T-helper 2 cell treated with Interferon-gamma antibody and Interleukin-4, amounts not matched to agents 5 μg/mL and 100 μg/mL, for 36 hours (primary cell): Measurements from ENCODE around the gene SRRM3.
"Not testable (repeated sequence)": the region's sequence is repeated elsewhere in the genome, so short reads cannot be mapped to it uniquely, and the experiment has no call there.

ENCODE experiments used
- DNase-seq: peaks from one replicate; pipeline ENCODE4 v3.0.0; 2021; ENCODE audit warnings: low spot score
- H3K27ac Mint-ChIP-seq: one replicate; pipeline ENCODE4 v1.8.0; 2021; ENCODE audit warnings: mild to moderate bottlenecking, mixed read lengths
- H3K27me3 Mint-ChIP-seq: one replicate; pipeline ENCODE4 v1.8.0; 2021; ENCODE audit warnings: low read depth, mixed read lengths
- H3K36me3 Mint-ChIP-seq: one replicate; pipeline ENCODE4 v1.8.0; 2021; ENCODE audit warnings: low read depth, mixed read lengths
- H3K4me1 Mint-ChIP-seq: one replicate; pipeline ENCODE4 v1.8.0; 2021; ENCODE audit warnings: low read depth, mixed read lengths
- H3K4me3 Mint-ChIP-seq: one replicate; pipeline ENCODE4 v1.8.0; 2022; ENCODE audit warnings: mild to moderate bottlenecking, moderate library complexity, mixed read lengths
- H3K9me3 Mint-ChIP-seq: one replicate; pipeline ENCODE4 v1.8.0; 2021; ENCODE audit warnings: mixed read lengths

The SRRM3 gene

DNA sequence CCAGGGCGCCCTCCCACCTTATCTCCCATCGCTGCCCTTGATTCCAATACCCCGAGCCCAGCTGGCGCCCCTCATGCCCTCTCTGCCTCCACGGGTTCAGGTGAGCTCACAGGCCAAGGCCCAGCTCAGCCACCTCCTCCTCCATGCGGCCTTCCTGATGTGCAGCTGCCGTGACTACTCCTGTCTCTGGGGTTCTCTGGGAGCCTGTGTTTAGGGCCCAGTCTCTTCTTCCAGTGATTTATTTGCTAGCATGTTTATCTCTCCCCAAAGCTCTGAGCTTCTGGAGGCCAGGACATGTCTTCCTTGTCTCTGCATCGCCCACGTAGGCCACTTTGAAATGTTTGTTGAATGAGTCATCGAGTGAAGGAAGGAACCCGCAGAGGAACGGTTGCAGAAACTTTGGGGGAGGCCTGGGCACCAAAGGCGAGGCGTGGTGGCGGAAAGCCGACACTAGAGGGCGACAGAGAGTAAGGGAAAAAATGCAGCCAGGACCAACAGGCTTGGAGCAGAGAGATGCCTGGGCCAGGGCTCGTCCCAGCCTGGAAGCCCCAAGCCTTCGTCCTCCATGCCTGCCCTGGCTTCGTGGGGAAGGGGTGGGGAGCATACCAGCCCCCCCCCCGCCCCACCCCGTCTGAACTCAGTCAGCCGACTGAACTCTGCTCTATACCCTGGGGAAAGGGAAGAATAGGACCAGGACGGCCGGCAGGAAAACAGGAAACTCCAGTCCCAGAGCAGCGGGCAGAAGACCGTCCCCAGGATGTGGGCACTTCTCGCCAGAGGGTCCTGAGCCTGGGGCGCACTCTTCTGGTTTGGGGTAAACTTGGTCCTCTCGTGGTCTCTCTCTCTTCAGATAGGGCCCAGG, 89.9 kb downstream of the SRRM3 start:
- Mint-ChIP-seq H3K27ac (peak overlapping the region; percentile 84), H3K9me3 (no peaks in the 10 kb centered on the region), H3K4me3 (peak overlapping the region; percentile 29), H3K4me1 (peaks cover 6% of the 10 kb centered on the region), H3K27me3 (no peaks in the 10 kb centered on the region), H3K36me3 (no peaks in the 10 kb centered on the region)
- peak; percentile 91 for DNase-seq

DNA sequence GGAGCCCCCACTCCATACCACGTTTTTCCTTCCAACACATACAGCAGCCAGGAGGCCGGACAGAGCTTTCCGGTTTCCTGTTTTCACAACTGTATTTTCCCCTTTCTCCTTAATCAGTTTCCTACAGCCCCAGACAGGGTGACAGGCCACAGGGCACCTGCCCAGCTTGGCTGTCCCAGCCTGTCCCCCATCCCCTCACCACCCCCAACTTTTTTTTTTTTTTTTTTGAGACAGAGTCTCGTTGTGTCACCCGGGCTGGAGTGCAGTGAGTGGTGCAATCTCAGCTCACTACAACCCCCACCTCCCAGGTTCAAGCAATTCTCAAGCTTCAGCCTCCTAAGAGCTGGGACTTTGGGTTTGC, 90.5 kb downstream of the SRRM3 start:
- Mint-ChIP-seq H3K27me3 (peaks cover 2% of the 10 kb centered on the region), H3K4me1 (peaks cover 6% of the 10 kb centered on the region), H3K4me3 (no peak overlapping the region), H3K9me3 (no peaks in the 10 kb centered on the region), H3K36me3 (no peaks in the 10 kb centered on the region), H3K27ac (no peak overlapping the region)
- no peak for DNase-seq

DNA sequence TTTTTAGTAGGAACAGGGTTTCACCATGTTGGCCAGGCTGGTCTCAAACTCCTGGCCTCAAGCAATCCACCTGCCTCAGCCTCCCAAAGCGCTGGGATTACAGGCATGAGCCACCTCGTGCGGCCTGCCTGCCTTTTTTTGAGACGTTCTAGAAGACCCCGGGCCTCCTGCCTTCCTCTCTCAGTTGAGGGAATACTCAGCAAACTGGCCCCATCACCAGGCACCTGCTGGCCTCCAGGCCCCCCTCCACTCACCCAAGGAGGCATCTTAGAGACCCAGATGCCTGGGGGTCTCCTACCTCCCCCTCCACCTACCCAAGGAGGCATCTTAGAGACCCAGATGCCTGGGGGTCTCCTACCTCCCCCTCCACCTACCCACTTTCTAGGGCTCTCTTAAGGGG, 91.2 kb downstream of the SRRM3 start:
- not testable (repeated sequence) for H3K4me3 Mint-ChIP-seq, DNase-seq, H3K27ac Mint-ChIP-seq, H3K4me1 Mint-ChIP-seq, H3K27me3 Mint-ChIP-seq, H3K36me3 Mint-ChIP-seq, H3K9me3 Mint-ChIP-seq

DNA sequence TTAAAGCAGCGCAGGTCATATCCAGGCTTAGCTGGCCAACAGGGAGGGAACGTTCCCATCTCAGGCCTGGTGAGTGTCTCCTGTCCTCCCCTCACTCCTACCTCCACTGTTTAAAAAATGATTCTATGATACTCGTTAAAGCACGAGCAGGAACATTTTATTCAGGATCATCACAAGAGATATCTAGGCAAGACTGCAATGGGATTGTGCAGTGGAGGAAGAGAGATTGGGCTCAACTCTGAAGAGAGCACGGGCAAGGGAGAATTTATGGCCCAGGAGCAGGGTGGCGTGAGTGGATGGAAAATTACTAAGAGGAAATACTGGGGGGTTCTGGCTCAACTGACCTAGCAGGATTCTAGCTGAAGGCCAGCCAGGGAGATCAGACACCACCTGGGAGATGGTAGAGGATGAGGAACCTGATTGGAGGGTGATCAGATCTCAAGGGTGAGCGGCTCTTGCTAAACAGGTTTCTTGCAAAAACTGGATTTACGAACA, 91.8 kb downstream of the SRRM3 start:
- Mint-ChIP-seq H3K36me3 (no peaks in the 10 kb centered on the region), H3K4me1 (peaks cover 6% of the 10 kb centered on the region), H3K27me3 (peaks cover 2% of the 10 kb centered on the region), H3K9me3 (no peaks in the 10 kb centered on the region), H3K27ac (no peak overlapping the region), H3K4me3 (no peak overlapping the region)
- DNase-seq, result no peak

DNA sequence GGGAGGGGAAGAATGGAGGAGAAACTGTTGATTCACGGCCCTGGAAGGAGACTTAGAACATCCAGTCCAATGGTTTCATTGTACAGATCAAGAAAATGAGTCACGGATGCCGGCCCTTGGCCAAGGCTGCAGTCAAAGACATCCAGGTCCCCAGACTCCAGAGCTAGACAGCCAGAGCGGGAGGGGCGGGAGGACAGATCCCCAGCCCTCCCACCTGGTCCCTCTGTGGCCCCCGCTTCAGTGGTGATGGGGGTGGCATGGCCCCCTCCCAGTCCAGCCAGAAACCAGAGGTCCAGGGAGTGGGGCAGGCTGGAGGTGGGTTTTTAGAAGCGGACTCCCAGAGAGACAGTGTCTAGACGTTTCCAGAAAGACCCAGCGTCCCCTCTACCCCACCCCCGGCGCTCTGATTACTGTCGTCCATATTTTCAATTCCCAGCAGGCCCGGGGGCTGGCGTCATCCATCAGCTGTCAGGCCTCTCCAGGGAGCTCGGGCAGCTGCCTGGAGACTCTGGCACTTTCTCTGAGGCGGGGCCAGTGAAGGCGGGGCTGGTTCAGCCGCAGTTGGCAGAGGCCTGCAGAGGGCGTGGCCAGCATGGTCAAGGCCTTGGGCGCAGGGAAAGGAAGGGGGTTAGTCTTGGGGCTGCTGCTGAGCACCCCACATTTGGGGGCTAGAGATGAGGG, 92.8 kb downstream of the SRRM3 start:
- H3K36me3 Mint-ChIP-seq, result no peaks in the 10 kb centered on the region
- no peaks in the 10 kb centered on the region for H3K9me3 Mint-ChIP-seq
- H3K27ac Mint-ChIP-seq, result no peak overlapping the region
- peaks cover 6% of the 10 kb centered on the region for H3K4me1 Mint-ChIP-seq
- no peak overlapping the region for H3K4me3 Mint-ChIP-seq
- no peak for DNase-seq
- peaks cover 2% of the 10 kb centered on the region for H3K27me3 Mint-ChIP-seq

DNA sequence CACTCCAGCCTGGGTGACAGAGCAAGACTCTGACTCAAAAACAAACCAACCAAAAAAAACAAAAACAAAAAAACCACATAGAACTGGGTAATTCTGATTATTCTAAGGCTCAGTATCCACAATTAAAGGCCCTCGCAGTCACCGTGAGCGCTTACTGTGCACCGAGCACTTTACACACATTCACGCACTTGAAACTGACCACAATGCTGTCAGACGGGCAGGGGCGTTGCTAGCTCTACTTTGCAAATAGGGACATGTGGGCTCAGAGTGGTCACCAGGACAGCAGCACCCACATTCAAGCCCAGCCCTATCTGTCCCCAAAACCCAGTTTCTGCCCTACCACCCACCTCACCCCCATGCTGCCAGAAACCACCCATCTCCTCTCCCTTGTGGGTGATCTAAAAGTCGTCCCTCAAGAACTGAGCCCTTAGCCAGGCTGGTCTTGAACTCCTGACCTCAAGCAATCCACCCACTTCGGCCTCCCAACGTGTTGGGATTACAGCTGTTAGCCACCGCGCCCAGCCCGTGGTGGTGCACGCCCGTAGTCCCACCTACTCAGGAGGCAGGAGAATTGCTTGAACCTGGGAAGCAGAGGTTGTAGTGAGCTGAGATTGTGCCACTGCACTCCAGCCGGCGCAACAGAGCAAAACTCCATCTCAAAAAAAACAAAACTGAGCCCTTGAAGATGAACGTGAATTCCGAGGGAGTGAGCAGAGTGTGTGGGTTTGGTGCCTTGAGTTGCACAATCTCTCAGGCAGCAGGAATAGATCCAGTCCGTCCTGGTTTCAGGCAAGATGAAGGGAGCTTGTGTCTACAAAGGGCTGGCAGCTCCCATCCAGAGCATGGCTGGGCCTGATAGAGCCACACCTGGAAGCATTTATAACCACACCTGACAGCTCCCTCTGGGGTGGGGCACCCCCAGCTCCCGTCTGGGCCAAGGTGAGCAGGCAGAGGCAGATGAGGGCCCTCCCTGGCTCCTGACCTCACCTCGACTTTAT, 95.3 kb downstream of the SRRM3 start:
- no peaks in the 10 kb centered on the region for H3K9me3 Mint-ChIP-seq
- peaks cover 1% of the 10 kb centered on the region for H3K4me1 Mint-ChIP-seq
- no peaks in the 10 kb centered on the region for H3K36me3 Mint-ChIP-seq
- H3K27me3 Mint-ChIP-seq, result peaks cover 4% of the 10 kb centered on the region
- no peak overlapping the region for H3K27ac Mint-ChIP-seq
- no peak for DNase-seq
- H3K4me3 Mint-ChIP-seq, result no peak overlapping the region

DNA sequence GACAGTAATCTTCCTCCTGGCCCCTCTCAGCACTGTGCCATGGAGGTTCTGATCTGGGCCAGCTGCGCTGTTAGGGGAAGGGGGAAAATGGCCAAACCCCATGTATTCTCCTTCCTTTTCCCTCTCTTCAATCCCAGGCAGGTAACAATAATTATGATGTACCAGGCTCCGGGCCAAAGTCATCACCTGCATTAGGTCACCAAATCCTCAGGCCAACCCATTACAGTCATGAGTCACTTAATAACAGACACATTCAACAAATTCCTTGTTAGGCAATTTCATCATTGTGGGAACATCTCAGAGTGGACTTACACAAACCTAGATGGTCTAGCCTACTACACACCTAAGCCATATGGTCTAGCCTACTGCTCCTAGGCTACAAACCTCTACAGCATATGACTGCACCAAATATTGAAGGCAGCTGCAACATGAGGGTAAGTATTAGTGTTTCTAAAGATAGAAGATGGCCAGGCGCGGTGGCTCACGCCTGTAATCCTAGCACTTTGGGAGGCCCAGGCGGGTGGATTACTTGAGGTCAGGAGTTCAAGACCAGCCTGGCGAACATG, 98.6 kb downstream of the SRRM3 start:
- no peak overlapping the region for H3K27ac Mint-ChIP-seq
- no peak for DNase-seq
- no peaks in the 10 kb centered on the region for H3K9me3 Mint-ChIP-seq
- peaks cover 8% of the 10 kb centered on the region for H3K27me3 Mint-ChIP-seq
- peaks cover 9% of the 10 kb centered on the region for H3K4me1 Mint-ChIP-seq
- no peak overlapping the region for H3K4me3 Mint-ChIP-seq
- H3K36me3 Mint-ChIP-seq, result peaks cover 2% of the 10 kb centered on the region

DNA sequence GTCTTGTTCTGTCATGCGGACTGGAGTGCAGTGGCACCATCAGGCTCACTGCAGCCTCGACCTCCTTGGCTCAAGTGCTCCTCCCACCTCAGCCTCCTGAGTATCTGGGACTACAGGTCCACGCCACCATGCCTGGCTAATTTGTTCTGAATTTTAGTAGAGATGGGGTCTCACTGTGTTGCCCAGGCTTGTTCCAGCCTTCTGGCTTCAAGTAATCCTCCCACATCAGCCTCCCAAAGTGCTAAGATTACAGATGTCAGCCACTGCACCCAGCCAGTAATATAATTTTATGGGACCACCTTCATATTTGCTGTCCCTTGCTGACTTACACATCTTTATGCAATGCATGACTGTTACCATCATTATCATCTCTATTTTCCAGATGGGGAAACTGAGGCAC, 99.3 kb downstream of the SRRM3 start:
- no peaks in the 10 kb centered on the region for H3K9me3 Mint-ChIP-seq
- no peak overlapping the region for H3K4me3 Mint-ChIP-seq

DNA sequence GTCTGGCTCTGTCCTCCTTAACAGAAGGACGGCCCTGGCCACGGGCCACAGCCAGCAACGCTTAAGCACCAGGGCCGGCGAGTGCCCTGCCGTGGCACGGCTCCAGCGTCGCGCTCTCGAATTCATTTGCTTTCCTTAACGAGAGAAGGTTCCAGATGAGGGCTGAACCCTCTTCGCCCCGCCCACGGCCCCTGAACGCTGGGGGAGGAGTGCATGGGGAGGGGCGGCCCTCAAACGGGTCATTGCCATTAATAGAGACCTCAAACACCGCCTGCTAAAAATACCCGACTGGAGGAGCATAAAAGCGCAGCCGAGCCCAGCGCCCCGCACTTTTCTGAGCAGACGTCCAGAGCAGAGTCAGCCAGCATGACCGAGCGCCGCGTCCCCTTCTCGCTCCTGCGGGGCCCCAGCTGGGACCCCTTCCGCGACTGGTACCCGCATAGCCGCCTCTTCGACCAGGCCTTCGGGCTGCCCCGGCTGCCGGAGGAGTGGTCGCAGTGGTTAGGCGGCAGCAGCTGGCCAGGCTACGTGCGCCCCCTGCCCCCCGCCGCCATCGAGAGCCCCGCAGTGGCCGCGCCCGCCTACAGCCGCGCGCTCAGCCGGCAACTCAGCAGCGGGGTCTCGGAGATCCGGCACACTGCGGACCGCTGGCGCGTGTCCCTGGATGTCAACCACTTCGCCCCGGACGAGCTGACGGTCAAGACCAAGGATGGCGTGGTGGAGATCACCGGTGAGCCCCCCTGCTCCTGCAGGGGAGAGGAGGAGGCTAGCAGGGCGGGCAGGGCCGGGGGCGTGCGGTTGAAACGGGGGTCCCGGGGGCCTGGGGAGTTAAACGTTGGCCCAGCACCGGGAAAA, 100.9 kb downstream of the SRRM3 start, which contains the start of gene HSPB1:
HSPB1 (plus strand) TSS at position 327 of the 855 bp plus-strand sequence; CDS start at position 367, 40 bp downstream.
- no peaks in the 10 kb centered on the region for H3K9me3 Mint-ChIP-seq

More for the DNA sequence above, 99.3 kb downstream of the SRRM3 start:
- H3K27me3 Mint-ChIP-seq, result peaks cover 8% of the 10 kb centered on the region
- no peak overlapping the region for H3K27ac Mint-ChIP-seq
- H3K36me3 Mint-ChIP-seq, result peaks cover 2% of the 10 kb centered on the region
- no peak for DNase-seq
- H3K4me1 Mint-ChIP-seq, result peaks cover 9% of the 10 kb centered on the region

DNA sequence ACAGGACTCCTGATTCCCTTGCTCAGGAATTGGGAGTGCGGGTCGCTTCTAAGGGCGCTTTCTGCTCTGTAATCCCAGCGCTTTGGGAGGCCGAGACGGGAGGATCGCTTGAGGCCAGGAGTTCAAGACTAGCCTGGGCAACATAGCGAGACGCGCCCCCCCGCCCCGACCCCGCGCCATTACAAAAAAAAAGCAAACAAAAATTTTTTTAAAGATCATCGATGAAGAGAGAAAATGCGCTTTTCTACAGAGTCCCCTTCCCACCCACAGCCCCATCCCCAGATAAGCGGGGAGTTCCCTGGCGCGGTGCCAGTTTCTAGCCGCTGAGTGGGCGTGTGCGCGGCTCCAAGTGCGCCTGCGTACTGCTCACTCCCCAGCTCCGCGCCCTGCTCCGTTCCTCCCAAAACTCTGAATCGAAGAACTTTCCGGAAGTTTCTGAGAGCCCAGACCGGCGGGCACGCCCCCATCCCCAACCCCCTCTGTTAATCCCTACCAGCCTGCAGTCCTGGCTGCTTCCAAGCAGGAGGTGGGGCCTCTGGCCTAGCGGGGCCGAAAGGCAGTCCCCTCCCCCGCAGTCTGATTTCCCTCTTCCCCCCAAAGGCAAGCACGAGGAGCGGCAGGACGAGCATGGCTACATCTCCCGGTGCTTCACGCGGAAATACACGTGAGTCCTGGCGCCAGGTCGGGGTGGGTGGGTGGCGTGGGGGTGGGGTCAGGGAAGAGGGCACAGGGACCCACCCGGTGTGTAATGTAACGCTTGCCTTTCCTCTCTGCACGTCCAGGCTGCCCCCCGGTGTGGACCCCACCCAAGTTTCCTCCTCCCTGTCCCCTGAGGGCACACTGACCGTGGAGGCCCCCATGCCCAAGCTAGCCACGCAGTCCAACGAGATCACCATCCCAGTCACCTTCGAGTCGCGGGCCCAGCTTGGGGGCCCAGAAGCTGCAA, 101.8 kb downstream of the SRRM3 start:
- DNase-seq, result peak; percentile 79
- Mint-ChIP-seq H3K9me3 (no peaks in the 10 kb centered on the region), H3K4me3 (peak overlapping the region; percentile 93), H3K4me1 (peaks cover 9% of the 10 kb centered on the region), H3K27me3 (peaks cover 6% of the 10 kb centered on the region), H3K27ac (peak overlapping the region; percentile 81), H3K36me3 (peaks cover 2% of the 10 kb centered on the region)

More for the DNA sequence above, 100.9 kb downstream of the SRRM3 start, which contains the start of gene HSPB1:
- Mint-ChIP-seq H3K4me3 (peak within 1 kb of the TSS; percentile 93), H3K27ac (peak within 1 kb of the TSS; percentile 81), H3K36me3 (peaks cover 2% of the 10 kb centered on the region), H3K27me3 (peaks cover 6% of the 10 kb centered on the region), H3K4me1 (peaks cover 9% of the 10 kb centered on the region)
- DNase-seq, result peak; percentile 63

DNA sequence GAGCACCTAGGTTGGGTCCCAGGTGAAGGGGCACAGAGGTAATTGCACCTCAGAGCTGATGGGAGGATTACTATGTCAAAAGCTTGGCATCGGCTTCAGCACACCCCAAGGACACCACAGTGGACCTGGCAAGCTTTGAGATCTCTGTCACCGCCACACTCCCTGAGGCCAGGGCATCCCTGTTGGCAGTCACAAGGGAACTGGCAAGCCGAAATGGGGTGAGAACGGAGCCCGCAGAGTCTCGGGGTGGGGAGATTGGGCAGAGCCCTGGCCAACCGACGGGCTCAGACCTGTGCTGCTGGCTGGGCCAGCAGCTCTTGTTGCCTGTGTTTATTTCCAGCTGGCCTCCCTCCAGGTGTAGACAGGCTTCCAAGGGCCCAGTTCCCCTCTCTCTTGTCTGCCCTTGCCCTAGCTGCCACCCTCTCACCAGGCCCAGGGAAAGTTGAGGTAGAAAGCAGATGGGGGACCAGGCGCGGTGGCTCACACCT, 103.2 kb downstream of the SRRM3 start:
- no peak for DNase-seq

More for the DNA sequence above, 103.2 kb downstream of the SRRM3 start:
- Mint-ChIP-seq H3K36me3 (peaks cover 2% of the 10 kb centered on the region), H3K4me3 (no peak overlapping the region), H3K27ac (no peak overlapping the region), H3K4me1 (peaks cover 11% of the 10 kb centered on the region), H3K9me3 (no peaks in the 10 kb centered on the region), H3K27me3 (peaks cover 6% of the 10 kb centered on the region)
